DOHH2 (cell line): ENCODE measurements around the gene TMEM14C.

ENCODE experiments used
- CTCF ChIP-seq: fragments of 200-600 bp; sonication (generic); IDR thresholded peaks from one replicate; pipeline ENCODE4 v1.5.1; 2014; ENCODE audit warnings: antibody characterized with exemption, mild to moderate bottlenecking, low read depth, low read length; ENCODE audit not compliant: poor library complexity, severe bottlenecking
- EZH2phosphoT487 ChIP-seq: fragments of 200-600 bp; sonication (generic); IDR thresholded peaks from 2 replicates; pipeline ENCODE4 v1.6.1; 2017; ENCODE audit warnings: borderline replicate concordance, mild to moderate bottlenecking, antibody characterized with exemption, low read length, moderate library complexity, mixed read lengths

DNA sequence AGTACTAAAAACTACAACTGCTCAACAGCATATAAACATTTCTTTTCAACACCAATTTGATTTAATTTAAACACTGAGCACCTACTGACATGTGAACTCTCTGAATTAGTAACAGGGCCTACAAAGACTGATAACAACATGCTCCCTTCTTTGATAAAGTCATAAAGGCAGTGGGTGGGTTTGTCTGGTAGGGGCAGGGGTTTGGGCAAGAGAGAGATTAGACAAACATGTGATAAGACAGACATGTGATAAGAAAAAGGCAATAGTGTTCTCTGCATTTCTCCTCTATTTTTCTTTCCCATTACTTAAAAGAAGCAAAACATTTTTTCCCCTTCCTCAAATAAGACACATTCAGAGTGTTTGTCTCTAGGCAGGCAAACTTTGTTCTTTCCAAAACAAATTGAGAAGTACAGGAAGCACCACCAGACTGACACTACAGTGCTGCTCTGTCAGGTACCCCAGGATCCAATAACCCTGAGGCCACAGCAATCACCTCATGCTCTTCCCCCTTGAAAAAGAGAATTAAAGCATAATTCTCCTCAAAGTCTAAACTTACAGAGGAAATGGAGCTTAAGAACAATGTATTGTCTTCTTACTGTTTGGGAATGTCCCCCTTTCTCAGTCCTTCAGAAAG, 40.4 kb upstream of the TMEM14C start:
- TF ChIP-seq CTCF: no peak
- TF ChIP-seq EZH2phosphoT487: no peak
